HEK293 (cell line): ENCODE data around the gene MLLT10.

Experiments used
- BCL11B ChIP-seq: fragments of 450-650 bp; formaldehyde crosslinking; IDR thresholded peaks from 2 replicates; pipeline ENCODE4 v1.5.1; 2016; ENCODE audit warnings: low read depth, missing biosample characterization, missing genetic modification characterization
- FEZF1 ChIP-seq: fragments of 450-650 bp; formaldehyde crosslinking; IDR thresholded peaks from 2 replicates; pipeline ENCODE4 v1.5.1; 2016; ENCODE audit warnings: missing biosample characterization, missing genetic modification characterization
- TCF7L2 ChIP-seq: IDR thresholded peaks from 2 replicates; pipeline ENCODE4 v1.6.1; 2011; ENCODE audit warnings: low read depth, mild to moderate bottlenecking, inconsistent platforms, low read length, moderate library complexity, borderline replicate concordance
- YY1 ChIP-seq: fragments of 450-650 bp; formaldehyde crosslinking; IDR thresholded peaks from 2 replicates; pipeline ENCODE4 v1.5.1; 2018; ENCODE audit warnings: missing biosample characterization, missing genetic modification characterization
- ZBTB7A ChIP-seq: fragments of 450-650 bp; formaldehyde crosslinking; IDR thresholded peaks from 2 replicates; pipeline ENCODE4 v1.5.1; 2016; ENCODE audit warnings: low read depth, missing biosample characterization, missing genetic modification characterization
- ZNF133 ChIP-seq: fragments of 450-650 bp; formaldehyde crosslinking; IDR thresholded peaks from 2 replicates; pipeline ENCODE4 v1.5.1; 2016; ENCODE audit warnings: missing biosample characterization, missing genetic modification characterization
- ZNF2 ChIP-seq: fragments of 450-650 bp; formaldehyde crosslinking; IDR thresholded peaks from 2 replicates; pipeline ENCODE4 v1.5.1; 2016; ENCODE audit warnings: missing biosample characterization, missing genetic modification characterization
- ZNF211 ChIP-seq: fragments of 450-650 bp; formaldehyde crosslinking; IDR thresholded peaks from 2 replicates; pipeline ENCODE4 v1.5.1; 2016; ENCODE audit warnings: low read depth, missing biosample characterization, missing genetic modification characterization
- ZNF248 ChIP-seq: fragments of 450-650 bp; formaldehyde crosslinking; IDR thresholded peaks from 2 replicates; pipeline ENCODE4 v1.5.1; 2017; ENCODE audit warnings: missing biosample characterization, missing genetic modification characterization
- ZNF600 ChIP-seq: fragments of 450-650 bp; formaldehyde crosslinking; IDR thresholded peaks from 2 replicates; pipeline ENCODE4 v1.5.1; 2016; ENCODE audit warnings: missing biosample characterization, missing genetic modification characterization
- ZNF621 ChIP-seq: fragments of 450-650 bp; formaldehyde crosslinking; IDR thresholded peaks from 2 replicates; pipeline ENCODE4 v1.5.1; 2017; ENCODE audit warnings: missing biosample characterization, missing genetic modification characterization
- ZNF785 ChIP-seq: fragments of 450-650 bp; formaldehyde crosslinking; IDR thresholded peaks from 2 replicates; pipeline ENCODE4 v1.5.1; 2016; ENCODE audit warnings: missing biosample characterization, missing genetic modification characterization
- ZNF830 ChIP-seq: fragments of 450-650 bp; IDR thresholded peaks from 2 replicates; pipeline ENCODE4 v1.5.0; 2018; ENCODE audit warnings: missing biosample characterization, missing genetic modification characterization, low read depth, mild to moderate bottlenecking, moderate library complexity
- ZXDB ChIP-seq: fragments of 450-650 bp; formaldehyde crosslinking; IDR thresholded peaks from 2 replicates; pipeline ENCODE4 v1.5.1; 2016; ENCODE audit warnings: missing biosample characterization, missing genetic modification characterization
- TF ChIP-seq, protein P1 (sequence below): fragments of 450-650 bp; formaldehyde crosslinking; IDR thresholded peaks from 2 replicates; pipeline ENCODE4 v1.5.1; 2017; ENCODE audit warnings: missing biosample characterization, missing genetic modification characterization
- TF ChIP-seq, protein P2 (sequence below): fragments of 450-650 bp; formaldehyde crosslinking; IDR thresholded peaks from 2 replicates; pipeline ENCODE4 v1.5.1; 2016; ENCODE audit warnings: missing biosample characterization, missing genetic modification characterization
- TF ChIP-seq, protein P3 (sequence below): fragments of 450-650 bp; formaldehyde crosslinking; optimal IDR thresholded peaks from 2 replicates; pipeline ENCODE3; 2016; ENCODE audit warnings: missing biosample characterization, mild to moderate bottlenecking, missing genetic modification characterization
- TF ChIP-seq, protein P4 (sequence below): fragments of 450-650 bp; formaldehyde crosslinking; IDR thresholded peaks from 2 replicates; pipeline ENCODE4 v1.5.1; 2016; ENCODE audit warnings: missing biosample characterization, missing genetic modification characterization
- TF ChIP-seq, protein P5 (sequence below): fragments of 450-650 bp; formaldehyde crosslinking; IDR thresholded peaks from 2 replicates; pipeline ENCODE4 v1.5.1; 2017; ENCODE audit warnings: missing biosample characterization, mild to moderate bottlenecking, missing genetic modification characterization, moderate library complexity
- TF ChIP-seq, protein P6 (sequence below): fragments of 450-650 bp; formaldehyde crosslinking; IDR thresholded peaks from 2 replicates; pipeline ENCODE4 v1.5.1; 2016; ENCODE audit warnings: missing biosample characterization, missing genetic modification characterization, low read depth
- TF ChIP-seq, protein P7 (sequence below): fragments of 450-650 bp; formaldehyde crosslinking; IDR thresholded peaks from 2 replicates; pipeline ENCODE4 v1.5.1; 2016; ENCODE audit warnings: missing biosample characterization, missing genetic modification characterization

Gene MLLT10

DNA sequence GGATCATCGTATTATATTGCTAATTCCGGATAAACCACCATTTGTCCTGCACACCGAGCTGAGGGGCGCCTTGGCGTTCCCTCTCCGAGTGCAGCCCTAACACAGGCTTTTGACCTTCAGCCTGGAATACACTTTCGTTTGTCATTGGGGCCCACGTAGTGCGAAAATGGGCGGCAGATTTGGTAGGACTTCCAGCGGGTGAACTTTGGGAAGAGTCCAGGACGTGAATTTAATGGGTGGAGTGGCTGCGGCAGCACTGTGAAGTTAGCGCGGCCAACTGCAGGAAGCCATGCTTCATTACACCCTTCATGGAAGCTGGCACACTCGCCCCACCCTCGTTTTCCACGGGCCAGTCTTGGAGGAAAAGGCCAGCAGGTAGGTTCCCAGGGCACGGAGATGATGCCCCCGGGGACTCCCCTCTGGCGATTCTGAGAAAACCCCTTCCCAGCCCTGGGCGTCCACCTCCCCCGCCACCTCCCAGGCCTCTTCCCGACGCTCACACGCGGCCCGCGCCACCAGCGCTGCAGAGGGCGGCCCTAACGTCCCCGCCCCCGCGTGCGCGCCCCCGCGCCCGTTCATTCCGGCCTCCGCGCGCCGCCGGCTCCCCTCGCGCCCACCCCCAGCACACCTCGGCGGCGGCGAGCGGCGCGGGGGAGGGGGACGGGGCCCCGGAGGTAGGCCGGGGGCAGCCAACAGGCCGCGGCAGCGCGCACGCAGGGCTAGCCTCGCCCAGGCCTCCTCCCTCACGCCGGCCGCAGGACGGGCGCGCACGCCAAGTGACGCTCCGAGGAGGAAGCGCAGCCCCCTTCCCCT, at the start of gene MLLT10 (continued):
- TF ChIP-seq, protein P1, sequence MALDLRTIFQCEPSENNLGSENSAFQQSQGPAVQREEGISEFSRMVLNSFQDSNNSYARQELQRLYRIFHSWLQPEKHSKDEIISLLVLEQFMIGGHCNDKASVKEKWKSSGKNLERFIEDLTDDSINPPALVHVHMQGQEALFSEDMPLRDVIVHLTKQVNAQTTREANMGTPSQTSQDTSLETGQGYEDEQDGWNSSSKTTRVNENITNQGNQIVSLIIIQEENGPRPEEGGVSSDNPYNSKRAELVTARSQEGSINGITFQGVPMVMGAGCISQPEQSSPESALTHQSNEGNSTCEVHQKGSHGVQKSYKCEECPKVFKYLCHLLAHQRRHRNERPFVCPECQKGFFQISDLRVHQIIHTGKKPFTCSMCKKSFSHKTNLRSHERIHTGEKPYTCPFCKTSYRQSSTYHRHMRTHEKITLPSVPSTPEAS (tag by site-specific recombination) = no peak; the same call in 1 of the 2 replicates
- TF ChIP-seq ZNF621 (no peak), YY1 (tag by site-specific recombination) (peak; percentile 87), ZBTB7A (tag by site-specific recombination) (0 out of 2 replicates have a peak, but pooled peaks have one; percentile 14), ZNF133 (tag by site-specific recombination) (no peak), FEZF1 (tag by site-specific recombination) (peak; percentile 24; the same call in 1 of the 2 replicates), ZNF600 (tag by site-specific recombination) (peak; percentile 91), BCL11B (tag by site-specific recombination) (peak; percentile 76; the same call in 1 of the 2 replicates), TCF7L2 (peak; percentile 59; the same call in 1 of the 2 replicates), ZNF2 (tag by site-specific recombination) (peak; percentile 76; the same call in 1 of the 2 replicates), ZNF785 (tag by site-specific recombination) (0 out of 2 replicates have a peak, but pooled peaks have one; percentile 35), ZNF830 (tag by site-specific recombination) (no peak), ZNF211 (tag by site-specific recombination) (no peak), ZXDB (tag by site-specific recombination) (peak; percentile 89), ZNF248 (no peak)
- TF ChIP-seq, protein P2, sequence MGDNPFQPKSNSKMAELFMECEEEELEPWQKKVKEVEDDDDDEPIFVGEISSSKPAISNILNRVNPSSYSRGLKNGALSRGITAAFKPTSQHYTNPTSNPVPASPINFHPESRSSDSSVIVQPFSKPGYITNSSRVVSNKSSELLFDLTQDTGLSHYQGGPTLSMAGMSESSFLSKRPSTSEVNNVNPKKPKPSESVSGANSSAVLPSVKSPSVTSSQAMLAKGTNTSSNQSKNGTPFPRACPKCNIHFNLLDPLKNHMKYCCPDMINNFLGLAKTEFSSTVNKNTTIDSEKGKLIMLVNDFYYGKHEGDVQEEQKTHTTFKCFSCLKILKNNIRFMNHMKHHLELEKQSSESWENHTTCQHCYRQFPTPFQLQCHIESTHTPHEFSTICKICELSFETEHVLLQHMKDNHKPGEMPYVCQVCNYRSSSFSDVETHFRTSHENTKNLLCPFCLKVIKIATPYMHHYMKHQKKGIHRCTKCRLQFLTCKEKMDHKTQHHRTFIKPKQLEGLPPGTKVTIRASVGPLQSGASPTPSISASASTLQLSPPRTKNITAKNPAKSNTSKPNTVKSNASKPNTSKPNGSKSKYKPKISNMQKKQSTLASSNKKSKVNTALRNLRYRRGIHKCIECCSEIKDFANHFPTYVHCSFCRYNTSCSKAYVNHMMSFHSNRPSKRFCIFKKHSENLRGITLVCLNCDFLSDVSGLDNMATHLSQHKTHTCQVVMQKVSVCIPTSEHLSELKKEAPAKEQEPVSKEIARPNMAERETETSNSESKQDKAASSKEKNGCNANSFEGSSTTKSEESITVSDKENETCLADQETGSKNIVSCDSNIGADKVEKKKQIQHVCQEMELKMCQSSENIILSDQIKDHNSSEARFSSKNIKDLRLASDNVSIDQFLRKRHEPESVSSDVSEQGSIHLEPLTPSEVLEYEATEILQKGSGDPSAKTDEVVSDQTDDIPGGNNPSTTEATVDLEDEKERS (tag by site-specific recombination) = no peak
- TF ChIP-seq, protein P3, sequence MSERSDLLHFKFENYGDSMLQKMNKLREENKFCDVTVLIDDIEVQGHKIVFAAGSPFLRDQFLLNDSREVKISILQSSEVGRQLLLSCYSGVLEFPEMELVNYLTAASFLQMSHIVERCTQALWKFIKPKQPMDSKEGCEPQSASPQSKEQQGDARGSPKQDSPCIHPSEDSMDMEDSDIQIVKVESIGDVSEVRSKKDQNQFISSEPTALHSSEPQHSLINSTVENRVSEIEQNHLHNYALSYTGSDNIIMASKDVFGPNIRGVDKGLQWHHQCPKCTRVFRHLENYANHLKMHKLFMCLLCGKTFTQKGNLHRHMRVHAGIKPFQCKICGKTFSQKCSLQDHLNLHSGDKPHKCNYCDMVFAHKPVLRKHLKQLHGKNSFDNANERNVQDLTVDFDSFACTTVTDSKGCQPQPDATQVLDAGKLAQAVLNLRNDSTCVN (tag by site-specific recombination) = peak; percentile 84
- TF ChIP-seq, protein P4, sequence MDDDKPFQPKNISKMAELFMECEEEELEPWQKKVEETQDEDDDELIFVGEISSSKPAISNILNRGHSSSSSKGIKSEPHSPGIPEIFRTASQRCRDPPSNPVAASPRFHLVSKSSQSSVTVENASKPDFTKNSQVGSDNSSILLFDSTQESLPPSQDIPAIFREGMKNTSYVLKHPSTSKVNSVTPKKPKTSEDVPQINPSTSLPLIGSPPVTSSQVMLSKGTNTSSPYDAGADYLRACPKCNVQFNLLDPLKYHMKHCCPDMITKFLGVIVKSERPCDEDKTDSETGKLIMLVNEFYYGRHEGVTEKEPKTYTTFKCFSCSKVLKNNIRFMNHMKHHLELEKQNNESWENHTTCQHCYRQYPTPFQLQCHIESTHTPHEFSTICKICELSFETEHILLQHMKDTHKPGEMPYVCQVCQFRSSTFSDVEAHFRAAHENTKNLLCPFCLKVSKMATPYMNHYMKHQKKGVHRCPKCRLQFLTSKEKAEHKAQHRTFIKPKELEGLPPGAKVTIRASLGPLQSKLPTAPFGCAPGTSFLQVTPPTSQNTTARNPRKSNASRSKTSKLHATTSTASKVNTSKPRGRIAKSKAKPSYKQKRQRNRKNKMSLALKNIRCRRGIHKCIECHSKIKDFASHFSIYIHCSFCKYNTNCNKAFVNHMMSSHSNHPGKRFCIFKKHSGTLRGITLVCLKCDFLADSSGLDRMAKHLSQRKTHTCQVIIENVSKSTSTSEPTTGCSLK (tag by site-specific recombination) = no peak
- TF ChIP-seq, protein P5, sequence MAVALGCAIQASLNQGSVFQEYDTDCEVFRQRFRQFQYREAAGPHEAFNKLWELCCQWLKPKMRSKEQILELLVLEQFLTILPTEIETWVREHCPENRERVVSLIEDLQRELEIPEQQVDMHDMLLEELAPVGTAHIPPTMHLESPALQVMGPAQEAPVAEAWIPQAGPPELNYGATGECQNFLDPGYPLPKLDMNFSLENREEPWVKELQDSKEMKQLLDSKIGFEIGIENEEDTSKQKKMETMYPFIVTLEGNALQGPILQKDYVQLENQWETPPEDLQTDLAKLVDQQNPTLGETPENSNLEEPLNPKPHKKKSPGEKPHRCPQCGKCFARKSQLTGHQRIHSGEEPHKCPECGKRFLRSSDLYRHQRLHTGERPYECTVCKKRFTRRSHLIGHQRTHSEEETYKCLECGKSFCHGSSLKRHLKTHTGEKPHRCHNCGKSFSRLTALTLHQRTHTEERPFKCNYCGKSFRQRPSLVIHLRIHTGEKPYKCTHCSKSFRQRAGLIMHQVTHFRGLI (tag by site-specific recombination) = peak; percentile 97
- TF ChIP-seq, protein P6, sequence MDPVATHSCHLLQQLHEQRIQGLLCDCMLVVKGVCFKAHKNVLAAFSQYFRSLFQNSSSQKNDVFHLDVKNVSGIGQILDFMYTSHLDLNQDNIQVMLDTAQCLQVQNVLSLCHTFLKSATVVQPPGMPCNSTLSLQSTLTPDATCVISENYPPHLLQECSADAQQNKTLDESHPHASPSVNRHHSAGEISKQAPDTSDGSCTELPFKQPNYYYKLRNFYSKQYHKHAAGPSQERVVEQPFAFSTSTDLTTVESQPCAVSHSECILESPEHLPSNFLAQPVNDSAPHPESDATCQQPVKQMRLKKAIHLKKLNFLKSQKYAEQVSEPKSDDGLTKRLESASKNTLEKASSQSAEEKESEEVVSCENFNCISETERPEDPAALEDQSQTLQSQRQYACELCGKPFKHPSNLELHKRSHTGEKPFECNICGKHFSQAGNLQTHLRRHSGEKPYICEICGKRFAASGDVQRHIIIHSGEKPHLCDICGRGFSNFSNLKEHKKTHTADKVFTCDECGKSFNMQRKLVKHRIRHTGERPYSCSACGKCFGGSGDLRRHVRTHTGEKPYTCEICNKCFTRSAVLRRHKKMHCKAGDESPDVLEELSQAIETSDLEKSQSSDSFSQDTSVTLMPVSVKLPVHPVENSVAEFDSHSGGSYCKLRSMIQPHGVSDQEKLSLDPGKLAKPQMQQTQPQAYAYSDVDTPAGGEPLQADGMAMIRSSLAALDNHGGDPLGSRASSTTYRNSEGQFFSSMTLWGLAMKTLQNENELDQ (tag by site-specific recombination) = no peak
- TF ChIP-seq, protein P7, sequence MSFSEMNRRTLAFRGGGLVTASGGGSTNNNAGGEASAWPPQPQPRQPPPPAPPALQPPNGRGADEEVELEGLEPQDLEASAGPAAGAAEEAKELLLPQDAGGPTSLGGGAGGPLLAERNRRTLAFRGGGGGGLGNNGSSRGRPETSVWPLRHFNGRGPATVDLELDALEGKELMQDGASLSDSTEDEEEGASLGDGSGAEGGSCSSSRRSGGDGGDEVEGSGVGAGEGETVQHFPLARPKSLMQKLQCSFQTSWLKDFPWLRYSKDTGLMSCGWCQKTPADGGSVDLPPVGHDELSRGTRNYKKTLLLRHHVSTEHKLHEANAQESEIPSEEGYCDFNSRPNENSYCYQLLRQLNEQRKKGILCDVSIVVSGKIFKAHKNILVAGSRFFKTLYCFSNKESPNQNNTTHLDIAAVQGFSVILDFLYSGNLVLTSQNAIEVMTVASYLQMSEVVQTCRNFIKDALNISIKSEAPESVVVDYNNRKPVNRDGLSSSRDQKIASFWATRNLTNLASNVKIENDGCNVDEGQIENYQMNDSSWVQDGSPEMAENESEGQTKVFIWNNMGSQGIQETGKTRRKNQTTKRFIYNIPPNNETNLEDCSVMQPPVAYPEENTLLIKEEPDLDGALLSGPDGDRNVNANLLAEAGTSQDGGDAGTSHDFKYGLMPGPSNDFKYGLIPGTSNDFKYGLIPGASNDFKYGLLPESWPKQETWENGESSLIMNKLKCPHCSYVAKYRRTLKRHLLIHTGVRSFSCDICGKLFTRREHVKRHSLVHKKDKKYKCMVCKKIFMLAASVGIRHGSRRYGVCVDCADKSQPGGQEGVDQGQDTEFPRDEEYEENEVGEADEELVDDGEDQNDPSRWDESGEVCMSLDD (tag by site-specific recombination) = peak; percentile 36; the same call in 1 of the 2 replicates
